Fibroblast of lung (primary cell): Measurements from ENCODE around the gene TBXAS1.

Experiments used
- CTCF ChIP-seq, 2 donors: IDR thresholded peaks in 1 of 2; conservative IDR thresholded peaks in 1 of 2; 1 replicate in 1 of 2; 2 replicates in 1 of 2; pipeline ENCODE4 v1.5.1; 2011 to 2012; ENCODE audit warnings: low read length in 2 of 2, control low read depth in 1 of 2, inconsistent platforms in 1 of 2, low read depth in 1 of 2, mild to moderate bottlenecking in 1 of 2
- EZH2 ChIP-seq: IDR thresholded peaks from 2 replicates; pipeline ENCODE4 v1.5.1; 2012; ENCODE audit warnings: low read length, control low read depth, mild to moderate bottlenecking; ENCODE audit errors: missing control alignments

DNA sequence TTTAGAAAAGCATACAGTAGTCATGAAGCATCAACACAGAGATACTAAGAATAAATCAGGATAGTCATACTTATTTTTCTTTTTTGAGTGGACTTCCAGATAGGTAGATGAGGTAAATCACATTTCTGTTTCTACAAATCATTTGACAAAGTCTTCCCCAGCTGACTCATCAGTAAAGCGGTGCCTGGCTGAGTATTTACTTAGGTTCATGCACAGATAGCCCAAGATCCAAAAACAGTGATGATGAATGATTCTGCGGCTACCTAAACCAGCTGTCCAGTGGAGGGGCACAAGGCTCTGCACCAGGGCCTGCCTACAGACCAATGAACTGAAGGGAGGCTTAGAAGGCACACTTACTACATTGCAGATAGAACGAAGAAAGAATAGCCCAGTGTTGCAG is 120.6 kb downstream of the TBXAS1 start:
- TF ChIP-seq CTCF (conservative IDR thresholded peaks at IDR 0.05 in 1 of 2, IDR thresholded peaks at IDR 0.05 in 1 of 2; ENCODE audit: low read depth in 1 of 2, low read length in 2 of 2) (no peak), EZH2 (no peak)
